MG63 (cell line): ENCODE measurements around the gene THSD7B. TPM values are rescaled to one million over a fixed set of nuclear protein-coding genes. Genes with fewer than 3 reads are reported as not detected.
"Not testable (repeated sequence)": the region's sequence is repeated elsewhere in the genome, so short reads cannot be mapped to it uniquely, and the experiment has no call there.

Source experiments
- DNase-seq: peaks from one replicate; pipeline ENCODE4 v3.0.0-alpha.2; 2020
- H3K27me3 ChIP-seq: fragments of 250-450 bp; sonication (Bioruptor Pico); 2 replicates; pipeline ENCODE4 v1.5.1; 2020; ENCODE audit warnings: mild to moderate bottlenecking, moderate library complexity
- H3K36me3 ChIP-seq: fragments of 250-450 bp; sonication (Bioruptor Pico); 2 replicates; pipeline ENCODE4 v1.5.1; 2020; ENCODE audit warnings: mild to moderate bottlenecking, moderate library complexity
- H3K4me3 ChIP-seq: fragments of 250-450 bp; sonication (Bioruptor Pico); 2 replicates; pipeline ENCODE4 v1.5.1; 2020; ENCODE audit warnings: mild to moderate bottlenecking, moderate library complexity
- H3K9me3 ChIP-seq: fragments of 250-450 bp; sonication (Bioruptor Pico); 2 replicates; pipeline ENCODE4 v1.5.1; 2020; ENCODE audit warnings: mild to moderate bottlenecking, moderate library complexity
- total RNA-seq: library from RNA; depleted of rRNA; stranded (reverse); fragments of >200 nt; shearing (Covaris generic); gene quantifications from 2 replicates; pipeline ENCODE4 v1.2.3, GENCODE V29; 2014; ENCODE audit warnings: low replicate concordance

Gene THSD7B
- total RNA-seq, 1 experiment from 2014 or later, result not detected

GRCh38 chr2:137262594-137262993 lies 497.2 kb downstream of the THSD7B start:
- H3K9me3 ChIP-seq, result no peaks in the 10 kb centered on the region
- no peak overlapping the region for H3K4me3 ChIP-seq
- no peak for DNase-seq
- H3K36me3 ChIP-seq, result no peaks in the 10 kb centered on the region
- no peaks in the 10 kb centered on the region for H3K27me3 ChIP-seq

DNA sequence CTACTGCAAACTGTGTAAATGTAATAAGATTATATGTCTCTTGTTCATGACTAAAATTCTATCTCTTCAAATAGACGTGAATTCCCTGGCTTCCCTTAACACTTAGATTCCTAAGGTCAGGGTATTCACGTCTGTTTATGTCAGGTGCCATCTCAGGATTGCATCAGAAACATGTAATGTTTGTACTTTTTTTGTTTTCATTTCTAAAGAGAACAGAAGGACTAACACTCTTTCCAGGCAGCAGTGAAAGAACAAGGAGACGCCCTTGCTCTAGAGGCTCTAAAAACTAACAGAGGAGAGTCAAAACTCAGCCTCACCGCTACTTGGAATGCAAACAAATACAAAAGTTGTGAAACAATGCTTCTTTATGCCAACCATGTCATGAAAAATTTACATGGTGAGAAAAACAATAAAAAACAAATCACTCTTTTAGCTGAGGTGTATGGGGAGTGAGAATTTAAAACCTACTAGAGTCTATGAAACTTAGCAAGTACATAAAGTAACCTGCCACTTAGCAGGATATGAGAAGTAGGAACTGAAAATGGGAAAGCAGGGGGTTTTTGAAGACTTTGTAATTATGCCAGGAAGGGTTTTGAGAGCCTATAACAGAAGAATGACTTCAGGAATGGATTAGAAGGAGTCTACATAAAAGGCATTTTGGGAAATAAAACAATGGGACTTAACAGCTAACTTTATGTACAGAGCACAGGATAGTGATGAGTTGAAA lies 522.7 kb downstream of the THSD7B start:
- no peak for DNase-seq
- no peaks in the 10 kb centered on the region for H3K27me3 ChIP-seq
- no peaks in the 10 kb centered on the region for H3K9me3 ChIP-seq
- no peak overlapping the region for H3K4me3 ChIP-seq
- H3K36me3 ChIP-seq, result no peaks in the 10 kb centered on the region

DNA sequence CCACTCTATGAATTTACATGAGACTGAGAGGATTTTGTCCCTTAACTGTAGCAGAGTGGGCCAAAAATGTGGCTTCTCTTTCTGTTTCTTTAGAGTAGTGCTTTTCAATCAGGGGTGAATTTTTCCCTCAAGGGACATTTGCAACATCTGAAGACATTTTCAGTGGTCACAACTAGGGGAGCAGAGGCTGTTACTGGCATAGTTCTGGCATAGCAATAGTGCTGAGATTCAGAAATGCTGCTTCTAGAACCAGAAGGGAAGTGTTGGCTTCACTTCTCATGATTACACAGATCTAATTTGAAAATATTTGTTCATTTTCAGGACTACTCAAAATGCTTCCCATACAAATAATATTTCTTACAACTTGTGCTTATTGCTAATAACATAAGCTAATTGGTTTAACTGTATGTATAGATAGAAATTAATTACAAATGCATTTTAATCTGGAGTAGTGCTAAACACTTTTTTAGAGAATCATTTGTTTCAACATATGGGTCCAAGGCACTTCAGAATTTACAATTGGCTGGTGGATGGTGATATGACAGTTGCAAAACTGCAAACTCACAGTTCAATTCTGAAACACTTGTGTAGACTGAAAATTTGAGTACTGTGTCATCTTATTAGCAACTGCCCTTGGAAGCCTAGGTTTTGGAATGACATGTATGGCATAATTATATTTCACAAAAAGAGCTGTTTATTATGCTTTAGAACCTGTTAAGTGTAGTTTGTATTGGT lies 526.7 kb downstream of the THSD7B start:
- Histone ChIP-seq H3K4me3 (no peak overlapping the region), H3K36me3 (no peaks in the 10 kb centered on the region), H3K27me3 (no peaks in the 10 kb centered on the region), H3K9me3 (no peaks in the 10 kb centered on the region)
- DNase-seq, result no peak

DNA sequence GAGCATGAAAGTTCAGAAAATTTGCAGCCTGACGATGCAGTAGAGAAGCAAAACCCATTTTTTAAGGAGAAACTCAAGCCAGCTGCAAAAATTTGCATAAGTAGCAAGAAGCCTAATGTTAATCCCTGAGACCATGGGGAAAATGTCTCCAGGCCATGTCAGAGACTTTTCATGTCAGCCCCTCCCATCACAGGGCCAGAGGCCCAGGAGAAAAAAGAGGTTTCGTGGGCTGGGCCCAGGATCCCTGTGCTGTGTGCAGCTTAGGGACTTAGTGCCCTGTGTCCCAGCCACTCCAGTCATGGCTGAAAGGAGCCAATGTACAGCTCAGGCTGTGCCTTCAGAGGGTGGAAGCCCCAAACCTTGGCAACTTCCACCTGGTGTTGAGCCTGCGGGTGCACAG lies 533.0 kb downstream of the THSD7B start:
- Histone ChIP-seq H3K4me3 (no peak overlapping the region), H3K27me3 (no peaks in the 10 kb centered on the region), H3K9me3 (no peaks in the 10 kb centered on the region), H3K36me3 (no peaks in the 10 kb centered on the region)
- no peak for DNase-seq

DNA sequence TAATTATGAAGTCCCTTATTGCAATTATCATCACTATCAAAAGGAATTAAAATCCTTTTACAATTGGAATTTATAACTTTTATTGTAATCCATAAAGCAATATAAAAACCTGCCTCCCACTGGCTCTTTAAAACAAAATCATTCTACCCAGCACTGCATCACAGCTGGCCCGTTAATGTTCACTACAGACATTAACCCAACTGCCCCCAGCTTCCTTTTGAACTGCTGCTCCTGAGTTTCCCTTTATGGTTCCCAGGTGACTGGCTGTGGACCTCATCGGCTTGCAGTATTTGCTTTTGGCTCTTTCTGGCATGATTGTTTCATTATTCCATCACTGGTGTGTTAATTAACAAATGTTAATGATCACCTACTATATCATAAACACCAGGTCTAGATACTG lies 535.6 kb downstream of the THSD7B start:
- no peak overlapping the region for H3K4me3 ChIP-seq

DNA sequence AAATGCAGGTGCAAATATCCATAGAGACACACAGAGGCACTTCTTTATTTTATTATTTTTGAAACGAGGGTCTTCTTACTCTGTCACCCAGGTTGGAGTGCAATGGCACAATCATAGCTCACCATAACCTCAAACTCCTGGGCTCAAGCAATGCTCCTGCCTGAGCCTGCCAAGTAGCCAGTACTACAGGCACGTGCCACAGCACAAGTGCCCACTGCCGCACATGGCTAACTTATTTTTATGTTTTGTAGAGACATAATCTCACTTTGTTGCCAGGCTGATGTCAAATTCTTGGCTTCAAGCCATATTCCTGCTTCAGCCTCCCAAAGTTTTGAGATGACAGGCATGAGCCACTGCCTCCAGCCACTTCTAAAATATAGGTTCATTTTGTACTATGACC lies 537.6 kb downstream of the THSD7B start:
- Histone ChIP-seq H3K27me3 (no peaks in the 10 kb centered on the region), H3K36me3 (no peaks in the 10 kb centered on the region), H3K4me3 (no peak overlapping the region), H3K9me3 (no peaks in the 10 kb centered on the region)
- DNase-seq, result no peak

More for the DNA sequence above, 535.6 kb downstream of the THSD7B start:
- no peaks in the 10 kb centered on the region for H3K36me3 ChIP-seq
- no peaks in the 10 kb centered on the region for H3K9me3 ChIP-seq
- DNase-seq, result no peak
- no peaks in the 10 kb centered on the region for H3K27me3 ChIP-seq

DNA sequence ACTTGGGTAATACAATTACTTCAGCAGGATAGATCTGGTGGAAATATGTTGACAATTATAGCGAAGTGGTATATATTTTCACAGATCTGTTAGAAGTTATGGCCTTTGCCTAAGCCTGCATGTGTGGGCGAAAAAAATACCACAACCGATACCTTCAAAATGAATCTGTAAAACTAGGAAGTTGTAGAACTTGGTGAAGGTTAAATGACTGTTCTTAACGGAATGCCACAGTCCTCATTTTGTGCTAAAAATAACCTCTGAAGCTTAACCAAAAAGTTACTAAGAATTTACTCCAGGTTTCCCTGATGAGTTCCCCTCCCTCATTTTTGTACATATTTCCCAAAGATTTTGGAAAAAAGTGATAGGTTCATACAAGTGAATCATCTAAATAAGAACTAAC lies 550.7 kb downstream of the THSD7B start:
- no peaks in the 10 kb centered on the region for H3K36me3 ChIP-seq
- H3K4me3 ChIP-seq, result no peak overlapping the region
- H3K27me3 ChIP-seq, result no peaks in the 10 kb centered on the region
- DNase-seq, result no peak
- H3K9me3 ChIP-seq, result no peaks in the 10 kb centered on the region

DNA sequence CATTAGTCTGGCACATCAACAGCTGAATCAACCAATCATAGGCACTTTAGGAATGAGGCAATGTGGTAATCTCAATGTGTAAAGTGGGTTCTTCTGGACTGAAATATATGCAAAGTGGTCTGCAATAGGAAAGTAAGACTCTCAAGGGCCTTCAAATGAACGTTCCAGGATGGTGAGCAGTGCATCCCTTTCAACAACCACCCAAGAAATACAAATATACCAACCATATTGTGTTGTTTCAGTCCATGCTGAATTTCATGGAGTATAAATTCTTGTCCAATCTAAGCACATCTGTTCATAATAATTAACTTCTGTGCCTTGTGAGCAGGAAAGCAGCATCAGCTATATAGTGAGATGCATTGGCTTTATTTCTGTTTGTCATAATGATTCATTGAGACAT lies 556.2 kb downstream of the THSD7B start:
- DNase-seq, result no peak
- Histone ChIP-seq H3K36me3 (no peaks in the 10 kb centered on the region), H3K27me3 (no peaks in the 10 kb centered on the region), H3K9me3 (no peaks in the 10 kb centered on the region), H3K4me3 (no peak overlapping the region)

DNA sequence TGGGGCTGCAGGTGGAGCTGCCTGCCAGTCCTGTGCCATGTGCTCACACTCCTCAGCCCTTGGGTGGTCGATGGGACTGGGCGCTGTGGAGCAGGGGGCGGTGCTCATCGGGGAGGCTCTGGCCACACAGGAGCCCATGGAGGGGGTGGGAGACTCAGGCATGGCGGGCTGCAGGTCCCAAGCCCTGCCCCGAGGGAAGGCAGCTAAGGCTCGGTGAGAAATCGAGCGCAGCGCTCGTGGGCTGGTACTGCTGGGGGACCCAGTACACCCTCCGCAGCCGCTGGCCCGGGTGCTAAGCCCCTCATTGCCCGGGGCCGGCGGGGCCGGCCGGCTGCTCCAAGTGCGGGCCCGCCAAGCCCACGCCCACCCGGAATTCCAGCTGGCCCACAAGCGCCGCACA lies 566.2 kb downstream of the THSD7B start:
- not testable (repeated sequence) for H3K4me3 ChIP-seq

DNA sequence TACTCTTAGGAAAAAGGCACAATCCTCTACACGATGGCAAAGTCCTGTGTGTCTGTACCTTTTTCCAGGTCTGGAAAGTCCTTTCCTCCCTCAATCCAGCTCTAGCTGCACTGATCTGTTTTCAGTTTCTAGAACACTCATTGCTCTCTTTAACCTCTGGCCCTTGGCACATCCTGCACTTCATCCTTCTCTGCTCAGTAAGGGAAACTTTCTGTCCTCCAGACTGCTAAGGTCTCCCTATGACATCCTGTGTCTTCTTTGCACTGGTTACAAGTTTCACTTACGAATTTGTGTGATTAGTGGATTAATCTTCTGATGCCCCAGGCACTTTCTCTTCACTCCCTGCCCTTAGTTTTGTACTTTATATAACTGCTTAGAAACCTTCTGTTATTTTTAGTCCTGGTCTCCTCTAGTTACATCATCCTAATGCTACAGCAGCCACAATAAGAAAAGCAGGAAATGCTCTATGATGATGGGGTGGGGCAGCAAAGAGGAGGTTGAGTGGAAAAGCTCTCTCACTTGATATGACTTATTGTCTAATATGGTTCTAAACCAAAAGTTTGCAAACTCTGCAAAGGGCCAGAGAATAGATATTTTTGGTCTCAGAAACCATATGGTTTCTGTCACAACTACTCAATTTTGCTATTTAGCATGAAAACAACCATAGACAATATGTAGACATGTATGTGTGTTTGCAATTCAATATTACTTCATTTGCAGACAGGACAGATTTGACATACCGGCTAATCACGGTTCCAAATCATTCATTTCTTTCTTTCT lies 568.2 kb downstream of the THSD7B start:
- H3K4me3 ChIP-seq, result no peak overlapping the region
- H3K27me3 ChIP-seq, result no peaks in the 10 kb centered on the region
- peak; percentile 19 for DNase-seq
- H3K36me3 ChIP-seq, result no peaks in the 10 kb centered on the region
- H3K9me3 ChIP-seq, result no peaks in the 10 kb centered on the region

More for the DNA sequence above, 566.2 kb downstream of the THSD7B start:
- not testable (repeated sequence) for H3K36me3 ChIP-seq, DNase-seq, H3K27me3 ChIP-seq, H3K9me3 ChIP-seq

DNA sequence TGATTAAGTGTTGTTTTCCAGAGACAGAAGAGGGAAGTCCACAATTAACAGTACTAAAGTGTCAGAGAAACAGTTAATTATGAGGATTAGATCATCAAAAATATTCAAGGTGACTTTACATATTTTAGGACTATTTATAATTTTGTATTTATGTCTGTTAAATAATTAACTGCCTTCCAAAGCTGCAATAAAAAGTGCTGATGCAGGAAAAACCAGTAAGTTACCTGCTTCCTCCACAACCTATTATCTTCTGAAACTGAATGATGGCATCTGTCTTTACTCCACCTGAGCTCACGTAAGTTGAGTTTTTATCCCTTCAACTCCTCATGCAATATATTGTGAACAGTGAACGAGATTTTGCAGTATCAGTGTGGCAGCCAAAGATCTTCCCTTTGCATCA lies 570.7 kb downstream of the THSD7B start:
- no peak overlapping the region for H3K4me3 ChIP-seq
- DNase-seq, result no peak
- H3K9me3 ChIP-seq, result no peaks in the 10 kb centered on the region
- H3K36me3 ChIP-seq, result no peaks in the 10 kb centered on the region
- H3K27me3 ChIP-seq, result no peaks in the 10 kb centered on the region

DNA sequence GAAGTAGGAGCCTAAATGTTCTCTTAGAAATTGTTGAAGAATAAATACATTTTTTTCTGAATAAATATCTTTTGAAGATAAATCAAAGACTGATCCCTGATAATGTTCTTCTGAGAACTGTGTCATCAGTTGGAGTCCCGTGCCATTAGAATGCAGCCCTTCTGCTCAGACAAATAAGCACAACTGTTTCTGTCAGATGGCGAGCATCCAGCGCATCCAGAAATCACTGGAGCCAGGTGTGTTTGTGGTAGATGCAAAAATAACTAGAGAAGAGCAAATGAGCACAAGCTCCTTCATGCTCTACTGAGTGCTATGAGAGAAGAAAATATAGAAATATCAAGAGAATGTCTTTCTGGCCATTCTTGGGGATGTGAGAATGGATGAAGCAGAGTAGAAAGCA lies 573.7 kb downstream of the THSD7B start:
- Histone ChIP-seq H3K9me3 (no peaks in the 10 kb centered on the region), H3K27me3 (no peaks in the 10 kb centered on the region), H3K36me3 (no peaks in the 10 kb centered on the region), H3K4me3 (no peak overlapping the region)
- DNase-seq, result no peak

GRCh38 chr2:137345994-137346393 lies 580.6 kb downstream of the THSD7B start:
- Histone ChIP-seq H3K27me3 (no peaks in the 10 kb centered on the region), H3K9me3 (no peaks in the 10 kb centered on the region), H3K36me3 (no peaks in the 10 kb centered on the region), H3K4me3 (no peak overlapping the region)
- no peak for DNase-seq

GRCh38 chr2:137348301-137348700 lies 583.0 kb downstream of the THSD7B start:
- peak; percentile 24 for DNase-seq
- Histone ChIP-seq H3K36me3 (no peaks in the 10 kb centered on the region), H3K9me3 (no peaks in the 10 kb centered on the region), H3K4me3 (no peak overlapping the region), H3K27me3 (no peaks in the 10 kb centered on the region)

DNA sequence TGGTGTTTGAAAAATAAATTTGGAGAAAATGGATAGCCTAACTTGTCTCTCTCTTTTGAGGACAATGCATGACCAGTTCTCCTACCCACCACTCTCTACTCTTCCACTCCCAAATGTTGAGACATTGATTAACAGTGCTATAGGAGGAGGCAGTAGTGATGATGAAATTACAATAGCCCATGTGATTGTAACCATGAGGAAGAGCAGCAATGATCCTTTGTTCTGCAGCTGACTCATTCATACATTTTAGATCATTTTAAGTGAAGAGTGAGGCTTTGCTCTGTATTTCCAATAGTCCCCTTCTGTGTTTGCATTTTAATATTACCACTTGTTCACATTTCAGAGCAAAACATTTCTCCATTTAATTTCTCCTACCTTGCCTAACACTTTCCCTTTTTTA lies 592.3 kb downstream of the THSD7B start:
- H3K36me3 ChIP-seq, result no peaks in the 10 kb centered on the region
- H3K9me3 ChIP-seq, result no peaks in the 10 kb centered on the region
- H3K4me3 ChIP-seq, result no peak overlapping the region
- DNase-seq, result no peak
- H3K27me3 ChIP-seq, result no peaks in the 10 kb centered on the region

GRCh38 chr2:137367361-137367760 lies 602.0 kb downstream of the THSD7B start:
- Histone ChIP-seq H3K36me3 (no peaks in the 10 kb centered on the region), H3K4me3 (no peak overlapping the region), H3K27me3 (no peaks in the 10 kb centered on the region), H3K9me3 (peaks cover 5% of the 10 kb centered on the region; the same call in 1 of the 2 replicates)
- DNase-seq, result peak; percentile 20

DNA sequence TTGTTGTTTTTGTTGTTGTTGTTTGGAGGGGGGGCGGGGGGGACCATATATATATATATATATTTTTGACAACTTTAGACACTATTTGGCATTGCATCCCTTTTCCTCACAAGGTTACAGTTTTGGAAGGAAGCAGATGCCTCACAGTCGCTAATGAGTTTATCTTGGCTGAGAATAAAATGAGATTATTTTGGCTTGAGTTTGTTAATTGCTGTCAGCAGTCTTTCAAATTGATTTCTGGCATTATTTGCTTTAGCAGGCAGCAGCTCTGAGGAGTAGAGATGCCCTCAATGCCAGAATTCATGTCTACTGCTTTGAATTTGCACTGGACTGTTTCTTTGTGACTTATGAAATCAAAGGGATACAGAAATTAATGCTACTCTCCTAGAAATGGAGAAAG lies 603.8 kb downstream of the THSD7B start:
- H3K27me3 ChIP-seq, result no peaks in the 10 kb centered on the region
- no peak overlapping the region for H3K4me3 ChIP-seq
- 0 out of 2 replicates have a peak, but pooled peaks cover 2% of the 10 kb centered on the region for H3K9me3 ChIP-seq
- H3K36me3 ChIP-seq, result no peaks in the 10 kb centered on the region
- no peak for DNase-seq
